HG03432 (cell line): ENCODE data around the gene ADI1.
"Not testable (repeated sequence)": the region's sequence is repeated elsewhere in the genome, so short reads cannot be mapped to it uniquely, and the experiment has no call there.

Experiments
- ATAC-seq: cut with Tn5 transposase; IDR thresholded peaks from one replicate; pipeline ENCODE4 v1.9.1; 2021; ENCODE audit warnings: mild to moderate bottlenecking, moderate library complexity; ENCODE audit not compliant: unreplicated experiment

The ADI1 gene

GRCh38 chr2:3465328-3465727 lies 54.0 kb downstream of the ADI1 start:
- no peak for ATAC-seq

- no peak for ATAC-seq
Measured at GRCh38 chr2:3464401-3465005, 54.8 kb downstream of the ADI1 start.

- ATAC-seq = no peak
Measured at GRCh38 chr2:3463944-3464343, 55.4 kb downstream of the ADI1 start.

GRCh38 chr2:3463186-3463835 lies 56.0 kb downstream of the ADI1 start:
- no peak for ATAC-seq

- ATAC-seq = peak; percentile 5
Measured at GRCh38 chr2:3462493-3463104, 56.7 kb downstream of the ADI1 start.

- ATAC-seq = peak; percentile 81
Measured at GRCh38 chr2:3461801-3462492, 57.4 kb downstream of the ADI1 start.

GRCh38 chr2:3460831-3461800 lies 58.2 kb downstream of the ADI1 start:
- no peak for ATAC-seq

- ATAC-seq = no peak
Measured at GRCh38 chr2:3460156-3460555, 59.2 kb downstream of the ADI1 start.

- ATAC-seq = no peak
Measured at GRCh38 chr2:3459185-3460015, 59.9 kb downstream of the ADI1 start.

GRCh38 chr2:3458396-3459184 lies 60.7 kb downstream of the ADI1 start:
- ATAC-seq = no peak

GRCh38 chr2:3457524-3458395 lies 61.6 kb downstream of the ADI1 start:
- ATAC-seq = no peak

GRCh38 chr2:3456125-3456524 lies 63.2 kb downstream of the ADI1 start:
- no peak for ATAC-seq

- ATAC-seq = no peak
Measured at GRCh38 chr2:3454802-3455201, 64.5 kb downstream of the ADI1 start.

- ATAC-seq = not testable (repeated sequence)
Measured at GRCh38 chr2:3454005-3454404, 65.3 kb downstream of the ADI1 start.

- no peak for ATAC-seq
Measured at GRCh38 chr2:3453190-3453999, 65.9 kb downstream of the ADI1 start.

GRCh38 chr2:3451926-3452671 lies 67.2 kb downstream of the ADI1 start:
- ATAC-seq = no peak

- ATAC-seq = no peak
Measured at GRCh38 chr2:3451169-3451568, 68.2 kb downstream of the ADI1 start.
